Osteocyte (in vitro differentiated cells): Measurements from ENCODE around the gene USP6. TPM values are rescaled to one million over a fixed set of nuclear protein-coding genes. Genes with fewer than 3 reads are reported as not detected.
"Not testable (repeated sequence)": the region's sequence is repeated elsewhere in the genome, so short reads cannot be mapped to it uniquely, and the experiment has no call there.

ENCODE experiments used
- DNase-seq: peaks from one replicate; pipeline ENCODE4 v3.0.0; 2021; ENCODE audit warnings: mixed read lengths; ENCODE audit not compliant: unreplicated experiment; ENCODE audit errors: extremely low spot score
- H3K27ac Mint-ChIP-seq: one replicate; pipeline ENCODE4 v1.8.0; 2021; ENCODE audit warnings: mild to moderate bottlenecking, mixed read lengths; ENCODE audit not compliant: unreplicated experiment
- H3K27me3 Mint-ChIP-seq: one replicate; pipeline ENCODE4 v1.8.0; 2021; ENCODE audit warnings: mixed read lengths; ENCODE audit not compliant: unreplicated experiment
- H3K36me3 Mint-ChIP-seq: one replicate; pipeline ENCODE4 v1.8.0; 2021; ENCODE audit warnings: mixed read lengths; ENCODE audit not compliant: unreplicated experiment
- H3K4me1 Mint-ChIP-seq: one replicate; pipeline ENCODE4 v1.8.0; 2021; ENCODE audit warnings: mixed read lengths; ENCODE audit not compliant: unreplicated experiment
- H3K4me3 Mint-ChIP-seq: one replicate; pipeline ENCODE4 v1.8.0; 2021; ENCODE audit warnings: mild to moderate bottlenecking, moderate library complexity, mixed read lengths; ENCODE audit not compliant: unreplicated experiment
- H3K9me3 Mint-ChIP-seq: one replicate; pipeline ENCODE4 v1.8.0; 2021; ENCODE audit warnings: mixed read lengths; ENCODE audit not compliant: unreplicated experiment
- total RNA-seq: library from RNA; stranded (reverse); gene quantifications from 2 replicates; pipeline ENCODE4 v1.2.1, GENCODE V29; 2021
- TF ChIP-seq, protein P1 (sequence below): fragments of 200-600 bp; sonication (generic); IDR thresholded peaks from 2 replicates; pipeline ENCODE4 v1.5.0; 2021; ENCODE audit warnings: antibody characterized with exemption, mild to moderate bottlenecking, moderate library complexity

The USP6 gene
- total RNA-seq, 1 donor from 2014 or later: 0.13 TPM

DNA sequence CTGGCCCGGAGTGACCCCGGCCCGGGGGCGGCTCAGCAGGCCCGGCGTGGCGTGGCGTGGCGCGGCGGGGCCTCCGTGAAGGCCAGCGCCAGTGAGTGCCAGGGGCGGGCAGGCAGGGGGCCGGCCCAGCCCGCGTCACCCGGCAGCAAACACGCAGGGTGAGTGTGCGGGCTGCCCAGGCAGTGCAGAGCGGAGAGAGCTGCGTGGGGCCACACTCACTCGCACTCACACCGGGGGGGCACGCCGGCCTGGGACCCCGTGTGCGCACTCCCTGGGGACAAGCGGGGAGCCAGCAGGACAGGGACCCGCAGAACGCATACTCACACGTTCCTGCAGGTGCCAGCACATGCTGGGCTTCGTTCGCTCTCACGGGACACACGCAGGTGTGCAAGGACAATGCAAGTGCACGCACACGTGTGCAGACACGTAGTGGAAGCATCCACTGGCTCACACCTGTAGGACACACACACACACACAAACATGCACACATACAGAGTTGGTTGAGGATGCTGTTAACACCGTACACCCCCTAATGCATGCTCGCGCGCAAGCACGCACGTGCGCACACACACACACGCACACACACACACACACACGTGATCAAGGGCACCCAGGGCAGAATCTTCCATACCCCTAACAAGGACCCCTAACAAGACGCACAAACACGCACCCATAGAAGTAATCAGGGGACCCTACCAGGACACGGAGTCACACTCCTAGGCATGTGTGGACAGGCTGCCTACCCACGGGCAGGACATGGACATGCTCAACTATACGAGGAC lies 7.7 kb downstream of the USP6 start:
- Mint-ChIP-seq H3K9me3 (no peaks in the 10 kb centered on the region), H3K36me3 (no peaks in the 10 kb centered on the region), H3K27ac (no peak overlapping the region), H3K4me3 (no peak overlapping the region), H3K4me1 (peaks cover 2% of the 10 kb centered on the region), H3K27me3 (peaks cover 9% of the 10 kb centered on the region)
- TF ChIP-seq, protein P1, sequence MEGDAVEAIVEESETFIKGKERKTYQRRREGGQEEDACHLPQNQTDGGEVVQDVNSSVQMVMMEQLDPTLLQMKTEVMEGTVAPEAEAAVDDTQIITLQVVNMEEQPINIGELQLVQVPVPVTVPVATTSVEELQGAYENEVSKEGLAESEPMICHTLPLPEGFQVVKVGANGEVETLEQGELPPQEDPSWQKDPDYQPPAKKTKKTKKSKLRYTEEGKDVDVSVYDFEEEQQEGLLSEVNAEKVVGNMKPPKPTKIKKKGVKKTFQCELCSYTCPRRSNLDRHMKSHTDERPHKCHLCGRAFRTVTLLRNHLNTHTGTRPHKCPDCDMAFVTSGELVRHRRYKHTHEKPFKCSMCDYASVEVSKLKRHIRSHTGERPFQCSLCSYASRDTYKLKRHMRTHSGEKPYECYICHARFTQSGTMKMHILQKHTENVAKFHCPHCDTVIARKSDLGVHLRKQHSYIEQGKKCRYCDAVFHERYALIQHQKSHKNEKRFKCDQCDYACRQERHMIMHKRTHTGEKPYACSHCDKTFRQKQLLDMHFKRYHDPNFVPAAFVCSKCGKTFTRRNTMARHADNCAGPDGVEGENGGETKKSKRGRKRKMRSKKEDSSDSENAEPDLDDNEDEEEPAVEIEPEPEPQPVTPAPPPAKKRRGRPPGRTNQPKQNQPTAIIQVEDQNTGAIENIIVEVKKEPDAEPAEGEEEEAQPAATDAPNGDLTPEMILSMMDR: no peak
- peak; percentile 82 for DNase-seq

DNA sequence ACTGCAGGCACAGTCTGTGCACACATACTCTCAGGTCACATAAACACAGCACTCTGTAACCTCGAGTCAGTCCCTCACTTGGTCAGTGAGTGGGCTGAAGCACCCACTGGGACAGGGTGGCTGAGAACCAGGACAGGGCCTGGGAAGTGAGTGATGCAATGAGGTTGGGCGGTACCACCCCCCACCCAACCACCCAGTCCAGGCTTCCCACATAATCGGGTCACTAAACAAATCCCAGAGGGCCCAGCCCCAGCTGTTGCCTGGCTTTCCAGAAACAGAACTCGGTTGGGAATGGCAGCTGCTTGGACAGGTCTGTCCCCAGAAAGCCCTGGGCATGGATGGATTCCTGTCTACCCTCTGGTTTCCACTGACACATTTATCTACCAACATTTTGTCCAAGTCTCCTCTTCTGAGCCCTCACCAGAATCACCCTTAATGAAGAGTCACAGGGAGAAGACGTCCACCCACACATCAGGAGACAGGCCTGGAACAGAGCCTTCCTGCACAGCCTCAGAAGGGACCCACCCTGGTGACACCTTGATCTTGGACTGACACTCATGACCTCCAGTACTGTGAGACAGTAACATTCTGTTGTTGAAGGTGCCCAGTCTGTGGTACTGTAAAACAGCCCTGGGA lies 8.4 kb downstream of the USP6 start:
- H3K4me3 Mint-ChIP-seq, H3K27ac Mint-ChIP-seq: not testable (repeated sequence)
- peak; percentile 44 for DNase-seq

DNA sequence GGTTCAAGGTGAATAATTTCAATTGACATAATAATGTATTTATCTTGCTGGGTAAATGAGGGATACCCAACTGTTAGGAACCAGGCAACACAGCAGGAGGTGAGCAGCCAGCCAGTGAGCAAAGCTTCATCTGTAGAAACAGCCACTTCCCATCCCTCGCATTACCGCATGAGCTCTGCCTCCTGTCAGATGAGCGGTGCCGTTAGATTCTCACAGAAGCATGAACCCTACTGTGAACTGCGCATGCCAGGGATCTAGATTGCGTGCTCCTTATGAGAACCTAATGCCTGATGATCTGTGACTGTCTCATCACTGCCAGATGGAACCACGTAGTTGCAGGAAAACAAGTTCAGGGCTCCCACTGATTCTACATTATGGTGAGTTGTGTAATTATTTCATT lies 9.1 kb downstream of the USP6 start:
- H3K9me3 Mint-ChIP-seq, H3K4me3 Mint-ChIP-seq, H3K27me3 Mint-ChIP-seq, H3K27ac Mint-ChIP-seq, H3K36me3 Mint-ChIP-seq, H3K4me1 Mint-ChIP-seq: not testable (repeated sequence)
- peak; percentile 48 for DNase-seq

More for the DNA sequence above, 8.4 kb downstream of the USP6 start:
- H3K9me3 Mint-ChIP-seq, H3K27me3 Mint-ChIP-seq, H3K36me3 Mint-ChIP-seq, H3K4me1 Mint-ChIP-seq: not testable (repeated sequence)

DNA sequence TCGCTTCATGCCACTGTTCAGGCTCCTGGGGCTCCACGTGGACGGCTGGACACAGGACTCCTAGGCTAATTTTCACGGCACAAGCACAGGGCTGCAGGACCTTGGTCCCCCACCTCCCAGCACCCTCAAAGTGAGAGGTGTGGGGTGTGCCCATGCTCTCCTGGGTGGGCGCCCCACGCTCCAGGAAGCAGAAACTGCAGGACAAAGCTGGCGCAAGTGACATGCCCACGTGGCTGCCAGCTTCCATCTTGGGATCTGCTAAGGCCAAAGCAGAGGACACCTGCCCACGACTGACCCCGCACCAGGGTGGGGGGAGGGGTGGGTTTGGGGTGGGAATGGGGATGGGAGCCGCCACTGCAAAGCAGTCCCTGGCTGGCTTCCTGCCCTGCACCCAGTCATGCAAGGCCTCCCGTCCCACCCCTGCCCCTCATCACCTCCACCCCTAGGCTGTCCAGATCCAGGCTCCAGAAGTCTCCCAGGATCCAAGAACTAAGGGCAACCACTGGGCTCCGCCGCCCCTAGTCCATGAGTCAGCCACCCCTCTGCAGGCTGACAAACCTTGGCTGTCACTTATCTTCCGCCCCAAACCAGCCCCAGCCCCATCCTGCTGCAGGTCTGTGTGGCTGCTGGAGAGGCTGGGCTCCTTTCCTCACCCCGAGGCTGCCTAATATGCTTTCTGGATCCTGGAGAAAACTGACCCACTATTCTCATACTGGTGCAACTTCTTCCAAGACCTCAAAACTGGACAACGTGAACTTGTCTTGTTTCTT lies 11.1 kb downstream of the USP6 start:
- no peaks in the 10 kb centered on the region for H3K36me3 Mint-ChIP-seq
- H3K4me1 Mint-ChIP-seq: no peaks in the 10 kb centered on the region
- TF ChIP-seq, protein P1: no peak
- no peak overlapping the region for H3K4me3 Mint-ChIP-seq
- no peak overlapping the region for H3K27ac Mint-ChIP-seq
- DNase-seq: peak; percentile 80
- peaks cover 9% of the 10 kb centered on the region for H3K27me3 Mint-ChIP-seq
- no peaks in the 10 kb centered on the region for H3K9me3 Mint-ChIP-seq

DNA sequence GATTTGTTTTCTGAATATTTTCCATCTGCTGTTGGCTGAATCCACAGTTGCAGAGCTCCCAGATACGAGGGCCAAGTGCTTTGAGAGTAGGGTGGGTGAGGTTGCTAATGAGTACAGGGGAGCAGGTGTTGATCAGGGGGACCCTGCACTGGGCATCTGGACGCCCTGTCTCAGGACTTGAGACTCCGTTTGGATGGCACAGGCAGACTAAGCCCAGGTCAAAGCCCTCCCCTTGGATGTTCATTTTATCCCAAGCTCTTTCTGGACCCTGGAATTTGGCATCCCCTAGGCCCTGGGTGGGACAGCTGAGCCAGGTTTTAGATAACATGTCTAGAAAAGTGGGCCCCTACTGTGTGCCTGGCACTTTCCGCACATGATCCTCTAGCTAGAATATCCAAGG lies 12.1 kb downstream of the USP6 start:
- no peak overlapping the region for H3K27ac Mint-ChIP-seq
- no peaks in the 10 kb centered on the region for H3K36me3 Mint-ChIP-seq
- TF ChIP-seq, protein P1: no peak
- H3K9me3 Mint-ChIP-seq: no peaks in the 10 kb centered on the region
- no peaks in the 10 kb centered on the region for H3K4me1 Mint-ChIP-seq
- H3K4me3 Mint-ChIP-seq: no peak overlapping the region
- peak; percentile 56 for DNase-seq
- peaks cover 9% of the 10 kb centered on the region for H3K27me3 Mint-ChIP-seq

DNA sequence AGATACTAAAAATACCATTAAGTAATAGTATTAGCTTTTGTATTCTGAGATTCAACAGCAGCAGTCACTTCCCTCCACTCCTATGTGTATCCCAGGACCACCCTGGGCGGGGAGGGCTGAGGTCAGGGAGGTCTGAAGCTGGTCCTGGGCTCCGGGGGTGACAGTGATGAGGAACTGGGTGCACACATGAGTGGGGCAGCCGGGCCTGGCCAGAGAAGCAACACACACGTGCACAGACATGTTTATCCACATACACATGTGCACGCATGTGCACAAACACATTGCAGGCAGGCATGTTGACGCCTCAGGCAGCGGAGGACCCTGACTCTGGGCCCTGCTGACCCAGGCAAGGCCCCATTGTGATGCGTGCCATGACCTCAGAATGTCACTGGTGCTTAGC lies 12.6 kb downstream of the USP6 start:
- H3K27ac Mint-ChIP-seq, H3K36me3 Mint-ChIP-seq, H3K4me3 Mint-ChIP-seq, H3K4me1 Mint-ChIP-seq, H3K9me3 Mint-ChIP-seq, H3K27me3 Mint-ChIP-seq: not testable (repeated sequence)
- peak; percentile 67 for DNase-seq
